GM21619 (cell line): ENCODE results near the gene AIG1.
"Not testable (repeated sequence)": the region's sequence is repeated elsewhere in the genome, so short reads cannot be mapped to it uniquely, and the experiment has no call there.

Experiments
- ATAC-seq: cut with Tn5 transposase; IDR thresholded peaks from one replicate; pipeline ENCODE4 v1.9.1; 2021; ENCODE audit not compliant: unreplicated experiment

AIG1 gene

GRCh38 chr6:143160439-143161220, 99.9 kb downstream of the AIG1 start:
- ATAC-seq: no peak

- no peak for ATAC-seq
These were observed 102.9 kb downstream of the AIG1 start for GRCh38 chr6:143163621-143164020.

- no peak for ATAC-seq
These were observed 103.9 kb downstream of the AIG1 start for GRCh38 chr6:143164565-143165105.

GRCh38 chr6:143165315-143165855, 104.7 kb downstream of the AIG1 start:
- no peak for ATAC-seq

- ATAC-seq: no peak
These were observed 105.6 kb downstream of the AIG1 start for GRCh38 chr6:143166247-143166695.

- no peak for ATAC-seq
These were observed 106.5 kb downstream of the AIG1 start for GRCh38 chr6:143167224-143167623.

GRCh38 chr6:143168396-143168816, 107.7 kb downstream of the AIG1 start:
- not testable (repeated sequence) for ATAC-seq

- ATAC-seq: no peak
These were observed 108.8 kb downstream of the AIG1 start for GRCh38 chr6:143169440-143169839.

GRCh38 chr6:143174516-143174915, 113.8 kb downstream of the AIG1 start:
- ATAC-seq: no peak

- ATAC-seq: no peak
These were observed 114.3 kb downstream of the AIG1 start for GRCh38 chr6:143174951-143175350.

- no peak for ATAC-seq
These were observed 115.7 kb downstream of the AIG1 start for GRCh38 chr6:143176090-143177021.

- no peak for ATAC-seq
These were observed 117.0 kb downstream of the AIG1 start for GRCh38 chr6:143177706-143178105.

GRCh38 chr6:143179096-143179495, 118.4 kb downstream of the AIG1 start:
- no peak for ATAC-seq

GRCh38 chr6:143179901-143180612, 119.4 kb downstream of the AIG1 start:
- ATAC-seq: no peak

- ATAC-seq: no peak
These were observed 120.1 kb downstream of the AIG1 start for GRCh38 chr6:143180826-143181225.

- ATAC-seq: no peak
These were observed 123.0 kb downstream of the AIG1 start for GRCh38 chr6:143183666-143184065.

GRCh38 chr6:143185288-143185687, 124.6 kb downstream of the AIG1 start:
- no peak for ATAC-seq

- ATAC-seq: no peak
These were observed 126.7 kb downstream of the AIG1 start for GRCh38 chr6:143187238-143187923.

GRCh38 chr6:143188292-143188691, 127.6 kb downstream of the AIG1 start:
- ATAC-seq: no peak

GRCh38 chr6:143191361-143191760, 130.7 kb downstream of the AIG1 start:
- no peak for ATAC-seq
